GM23338 (cell line): Measurements from ENCODE around the gene GCFC2.
"Not testable (repeated sequence)": the region's sequence is repeated elsewhere in the genome, so short reads cannot be mapped to it uniquely, and the experiment has no call there.

ENCODE experiments used
- CREB1 ChIP-seq: fragments of 250-450 bp; sonication (Bioruptor Pico); IDR thresholded peaks from 2 replicates; pipeline ENCODE4 v1.5.0; 2020; ENCODE audit warnings: low read depth, mild to moderate bottlenecking, moderate library complexity
- EZH2 ChIP-seq: fragments of 200-600 bp; sonication (generic); IDR thresholded peaks from one replicate; pipeline ENCODE4 v1.8.0; 2017; ENCODE audit warnings: antibody characterized with exemption, mild to moderate bottlenecking, low read depth; ENCODE audit not compliant: unreplicated experiment
- EZH2phosphoT487 ChIP-seq: fragments of 200-600 bp; sonication (generic); IDR thresholded peaks from one replicate; pipeline ENCODE4 v1.8.1; 2018; ENCODE audit warnings: antibody characterized with exemption; ENCODE audit not compliant: unreplicated experiment
- POLR2AphosphoS5 ChIP-seq: IDR thresholded peaks from 2 replicates; pipeline ENCODE4 v1.6.1; 2016; ENCODE audit warnings: antibody characterized with exemption, low read depth
- STAT1 ChIP-seq: IDR thresholded peaks from one replicate; pipeline ENCODE4 v1.6.1; 2016; ENCODE audit warnings: antibody characterized with exemption; ENCODE audit not compliant: unreplicated experiment
- TF ChIP-seq, protein P1 (sequence below), 2 experiments: fragments of 200-600 bp in 1 of 2; sonication (generic) in 1 of 2; conservative IDR thresholded peaks; 2 replicates each; pipeline versions ENCODE4 v1.5.1 to v1.6.1; 2016 to 2017; ENCODE audit warnings: antibody characterized with exemption in 2 of 2, low read depth in 2 of 2, mild to moderate bottlenecking in 2 of 2, moderate library complexity in 1 of 2
- TF ChIP-seq, protein P2 (sequence below): IDR thresholded peaks from one replicate; pipeline ENCODE4 v1.6.1; 2018; ENCODE audit warnings: antibody characterized with exemption; ENCODE audit not compliant: unreplicated experiment

DNA sequence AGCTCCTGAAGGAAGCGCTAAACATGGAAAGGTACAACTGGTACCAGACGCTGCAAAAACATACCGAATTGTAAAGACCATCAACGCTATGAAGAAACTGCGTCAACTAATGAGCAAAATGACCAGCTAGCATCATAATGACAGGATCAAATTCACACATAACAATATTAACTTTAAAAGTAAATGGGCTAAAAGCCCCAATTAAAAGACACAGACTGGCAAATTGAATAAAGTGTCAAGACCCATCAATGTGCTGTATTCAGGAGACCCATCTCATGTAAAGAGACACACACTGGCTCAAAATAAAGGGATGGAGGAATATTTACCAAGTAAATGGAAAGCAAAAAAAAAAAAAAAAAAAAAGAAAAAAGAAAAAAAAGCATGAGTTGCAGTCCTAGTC, 27.3 kb downstream of the GCFC2 start:
- TF ChIP-seq STAT1; EZH2phosphoT487; EZH2; CREB1 (CRISPR knock-in tag); POLR2AphosphoS5: not testable (repeated sequence)
- TF ChIP-seq, protein P1, sequence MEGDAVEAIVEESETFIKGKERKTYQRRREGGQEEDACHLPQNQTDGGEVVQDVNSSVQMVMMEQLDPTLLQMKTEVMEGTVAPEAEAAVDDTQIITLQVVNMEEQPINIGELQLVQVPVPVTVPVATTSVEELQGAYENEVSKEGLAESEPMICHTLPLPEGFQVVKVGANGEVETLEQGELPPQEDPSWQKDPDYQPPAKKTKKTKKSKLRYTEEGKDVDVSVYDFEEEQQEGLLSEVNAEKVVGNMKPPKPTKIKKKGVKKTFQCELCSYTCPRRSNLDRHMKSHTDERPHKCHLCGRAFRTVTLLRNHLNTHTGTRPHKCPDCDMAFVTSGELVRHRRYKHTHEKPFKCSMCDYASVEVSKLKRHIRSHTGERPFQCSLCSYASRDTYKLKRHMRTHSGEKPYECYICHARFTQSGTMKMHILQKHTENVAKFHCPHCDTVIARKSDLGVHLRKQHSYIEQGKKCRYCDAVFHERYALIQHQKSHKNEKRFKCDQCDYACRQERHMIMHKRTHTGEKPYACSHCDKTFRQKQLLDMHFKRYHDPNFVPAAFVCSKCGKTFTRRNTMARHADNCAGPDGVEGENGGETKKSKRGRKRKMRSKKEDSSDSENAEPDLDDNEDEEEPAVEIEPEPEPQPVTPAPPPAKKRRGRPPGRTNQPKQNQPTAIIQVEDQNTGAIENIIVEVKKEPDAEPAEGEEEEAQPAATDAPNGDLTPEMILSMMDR (conservative IDR thresholded peaks at IDR 0.05; ENCODE audit: low read depth in 2 of 2), result not testable (repeated sequence)
- TF ChIP-seq, protein P2, sequence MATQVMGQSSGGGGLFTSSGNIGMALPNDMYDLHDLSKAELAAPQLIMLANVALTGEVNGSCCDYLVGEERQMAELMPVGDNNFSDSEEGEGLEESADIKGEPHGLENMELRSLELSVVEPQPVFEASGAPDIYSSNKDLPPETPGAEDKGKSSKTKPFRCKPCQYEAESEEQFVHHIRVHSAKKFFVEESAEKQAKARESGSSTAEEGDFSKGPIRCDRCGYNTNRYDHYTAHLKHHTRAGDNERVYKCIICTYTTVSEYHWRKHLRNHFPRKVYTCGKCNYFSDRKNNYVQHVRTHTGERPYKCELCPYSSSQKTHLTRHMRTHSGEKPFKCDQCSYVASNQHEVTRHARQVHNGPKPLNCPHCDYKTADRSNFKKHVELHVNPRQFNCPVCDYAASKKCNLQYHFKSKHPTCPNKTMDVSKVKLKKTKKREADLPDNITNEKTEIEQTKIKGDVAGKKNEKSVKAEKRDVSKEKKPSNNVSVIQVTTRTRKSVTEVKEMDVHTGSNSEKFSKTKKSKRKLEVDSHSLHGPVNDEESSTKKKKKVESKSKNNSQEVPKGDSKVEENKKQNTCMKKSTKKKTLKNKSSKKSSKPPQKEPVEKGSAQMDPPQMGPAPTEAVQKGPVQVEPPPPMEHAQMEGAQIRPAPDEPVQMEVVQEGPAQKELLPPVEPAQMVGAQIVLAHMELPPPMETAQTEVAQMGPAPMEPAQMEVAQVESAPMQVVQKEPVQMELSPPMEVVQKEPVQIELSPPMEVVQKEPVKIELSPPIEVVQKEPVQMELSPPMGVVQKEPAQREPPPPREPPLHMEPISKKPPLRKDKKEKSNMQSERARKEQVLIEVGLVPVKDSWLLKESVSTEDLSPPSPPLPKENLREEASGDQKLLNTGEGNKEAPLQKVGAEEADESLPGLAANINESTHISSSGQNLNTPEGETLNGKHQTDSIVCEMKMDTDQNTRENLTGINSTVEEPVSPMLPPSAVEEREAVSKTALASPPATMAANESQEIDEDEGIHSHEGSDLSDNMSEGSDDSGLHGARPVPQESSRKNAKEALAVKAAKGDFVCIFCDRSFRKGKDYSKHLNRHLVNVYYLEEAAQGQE, result not testable (repeated sequence)
